ENCODE data around the gene DLGAP4.

DNA sequence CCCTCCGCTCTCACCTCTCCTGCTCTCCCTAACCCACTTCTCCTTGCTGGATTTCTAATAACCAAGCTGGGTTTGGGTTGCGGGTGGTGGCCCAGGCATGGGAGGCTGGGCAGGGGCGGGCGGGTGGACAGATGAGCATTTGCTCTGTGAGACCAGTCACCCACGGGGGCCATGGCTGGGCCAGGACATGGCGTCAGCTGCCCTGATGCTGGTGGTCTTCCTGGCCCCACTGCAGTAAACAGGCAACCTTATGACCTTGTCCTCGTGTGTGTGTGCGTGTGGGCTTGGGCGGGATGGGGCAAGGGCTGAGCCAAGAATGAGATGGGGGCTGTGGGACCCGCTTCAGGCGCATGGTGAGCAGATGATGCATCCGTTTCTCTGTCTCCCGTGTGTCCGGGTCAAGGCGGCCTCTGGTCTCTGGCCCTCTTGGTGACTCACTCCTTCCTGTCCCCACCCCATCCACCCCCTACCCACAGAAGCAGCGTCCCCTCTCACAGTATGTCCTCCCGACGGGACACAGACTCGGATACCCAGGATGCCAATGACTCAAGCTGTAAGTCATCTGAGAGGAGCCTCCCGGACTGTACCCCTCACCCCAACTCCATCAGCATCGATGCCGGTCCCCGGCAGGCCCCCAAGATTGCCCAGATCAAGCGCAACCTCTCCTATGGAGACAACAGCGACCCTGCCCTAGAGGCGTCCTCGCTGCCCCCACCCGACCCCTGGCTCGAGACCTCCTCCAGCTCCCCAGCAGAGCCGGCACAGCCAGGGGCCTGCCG, 193.8 kb downstream of the DLGAP4 start:
- TF ChIP-seq ZNF274 (IDR thresholded peaks at IDR 0.05; ENCODE audit: low read depth, low read length) (no peak), SUZ12 (IDR thresholded peaks at IDR 0.05; ENCODE audit: extremely low read depth, insufficient read depth, insufficient read length) (no peak)
